H1 (cell line): ENCODE results near the gene MEGF11. TPM values are rescaled to one million over a fixed set of nuclear protein-coding genes. Genes with fewer than 3 reads are reported as not detected.

Source experiments
- CTCF ChIA-PET: fragments of 300-600 bp; sonication (Branson Sonifier 250); formaldehyde crosslinking; loops from one replicate; lab custom pipeline; 2021; ENCODE audit not compliant: partially characterized antibody; lab: Charles Lee
- POLR2A ChIA-PET: fragments of 300-600 bp; sonication (Branson Sonifier 250); formaldehyde crosslinking; loops from one replicate; lab custom pipeline; 2021; ENCODE audit warnings: inconsistent platforms; ENCODE audit not compliant: partially characterized antibody; lab: Charles Lee
- DNase-seq, 2 experiments: peaks; one replicate each; pipeline versions ENCODE4 v3.0.0 to v3.0.0-alpha.2; 2010 to 2022; ENCODE audit warnings: low spot score in 2 of 2, low read depth in 1 of 2, mixed read lengths in 1 of 2
- FAIRE-seq: peaks from 2 replicates; lab custom pipeline; 2011; peaks lifted over from hg19 to GRCh38; lab: Jason Lieb, UNC
- H2AFZ ChIP-seq: 2 replicates; pipeline ENCODE4 v1.8.1; 2012; ENCODE audit warnings: low read length, inconsistent platforms
- H2AK5ac ChIP-seq: 2 replicates; pipeline ENCODE4 v1.6.1; 2013; ENCODE audit warnings: low read depth, low read length
- H2BK120ac ChIP-seq: replicated peaks from 2 replicates; pipeline ENCODE3; 2013; ENCODE audit warnings: low read depth, low read length, inconsistent platforms
- H2BK12ac ChIP-seq: 2 replicates; pipeline ENCODE4 v1.6.1; 2013; ENCODE audit warnings: low read depth, low read length
- H2BK15ac ChIP-seq: 2 replicates; pipeline ENCODE4 v1.6.1; 2013; ENCODE audit warnings: low read length
- H2BK20ac ChIP-seq: 2 replicates; pipeline ENCODE4 v1.6.1; 2013; ENCODE audit warnings: low read length
- H2BK5ac ChIP-seq: 2 replicates; pipeline ENCODE4 v1.6.1; 2013; ENCODE audit warnings: low read depth, low read length
- H3K14ac ChIP-seq: 2 replicates; pipeline ENCODE4 v1.6.1; 2013; ENCODE audit warnings: inconsistent platforms; ENCODE audit not compliant: insufficient read length
- H3K18ac ChIP-seq: 2 replicates; pipeline ENCODE4 v1.6.1; 2013; ENCODE audit warnings: low read length; ENCODE audit errors: extremely low read depth
- H3K23ac ChIP-seq: 2 replicates; pipeline ENCODE4 v1.6.1; 2013; ENCODE audit warnings: inconsistent platforms; ENCODE audit not compliant: insufficient read length
- H3K23me2 ChIP-seq: 2 replicates; pipeline ENCODE4 v1.6.1; 2013; ENCODE audit warnings: low read depth, low read length
- H3K27ac ChIP-seq: 2 replicates; pipeline ENCODE4 v1.6.1; 2011; ENCODE audit warnings: low read depth, low read length, inconsistent platforms
- H3K27me3 ChIP-seq, 4 experiments: replicated peaks in 1 of 4; 1 replicate in 1 of 4; 2 replicates in 3 of 4; pipeline versions ENCODE4 v1.6.1 to v1.8.1; 2011 to 2013; ENCODE audit warnings: low read length in 3 of 4, mild to moderate bottlenecking in 3 of 4, inconsistent platforms in 2 of 4, mixed read lengths in 2 of 4, moderate library complexity in 1 of 4; ENCODE audit not compliant: control insufficient read depth in 3 of 4, insufficient read depth in 3 of 4; ENCODE audit errors: extremely low read depth in 1 of 4
- H3K36me3 ChIP-seq, 4 experiments: 2 replicates each; pipeline versions ENCODE4 v1.6.1 to v1.8.1; 2011 to 2013; ENCODE audit warnings: mild to moderate bottlenecking in 4 of 4, low read length in 3 of 4, moderate library complexity in 2 of 4, control low read depth in 1 of 4, inconsistent platforms in 1 of 4; ENCODE audit not compliant: insufficient read depth in 4 of 4, control insufficient read depth in 2 of 4
- H3K4ac ChIP-seq: replicated peaks from 2 replicates; pipeline ENCODE3; 2013; ENCODE audit warnings: low read length, low read depth, mixed read lengths, inconsistent platforms; ENCODE audit not compliant: insufficient read length
- H3K4me1 ChIP-seq, 4 experiments: replicated peaks in 1 of 4; 1 replicate in 1 of 4; 2 replicates in 3 of 4; pipeline versions ENCODE4 v1.6.1 to v1.8.1; 2011 to 2013; ENCODE audit warnings: low read length in 3 of 4, inconsistent platforms in 2 of 4, mixed read lengths in 1 of 4; ENCODE audit not compliant: insufficient read depth in 4 of 4, control insufficient read depth in 3 of 4
- H3K4me2 ChIP-seq, 2 experiments: 2 replicates each; pipeline versions ENCODE4 v1.6.1 to v1.8.1; 2011 to 2013; ENCODE audit warnings: low read depth in 2 of 2, low read length in 2 of 2, control low read depth in 1 of 2, inconsistent platforms in 1 of 2, mild to moderate bottlenecking in 1 of 2; ENCODE audit not compliant: insufficient read depth in 1 of 2
- H3K4me3 ChIP-seq, 4 experiments: fragments of 200-600, 300-600 bp in 1 of 4; sonication (generic), shearing (Covaris generic), sonication (Bioruptor Twin) in 1 of 4; 2 replicates each; pipeline versions ENCODE4 v1.5.1 to v1.8.1; 2011 to 2016; ENCODE audit warnings: low read length in 4 of 4, low read depth in 3 of 4, control low read depth in 2 of 4, inconsistent platforms in 2 of 4, mild to moderate bottlenecking in 2 of 4, mixed read lengths in 1 of 4, moderate library complexity in 1 of 4; ENCODE audit not compliant: insufficient read depth in 2 of 4; ENCODE audit errors: extremely low read depth in 1 of 4
- H3K56ac ChIP-seq: replicated peaks from 2 replicates; pipeline ENCODE3; 2013; ENCODE audit warnings: low read depth, mild to moderate bottlenecking, mixed read lengths, low read length, inconsistent platforms; ENCODE audit not compliant: insufficient read length
- H3K79me1 ChIP-seq: 2 replicates; pipeline ENCODE4 v1.6.1; 2013; ENCODE audit warnings: low read depth, low read length, control low read depth
- H3K79me2 ChIP-seq, 2 experiments: 2 replicates each; pipeline versions ENCODE4 v1.6.1 to v1.8.1; 2012 to 2013; ENCODE audit warnings: low read length in 2 of 2, mild to moderate bottlenecking in 2 of 2, inconsistent platforms in 1 of 2; ENCODE audit not compliant: insufficient read depth in 2 of 2, control insufficient read depth in 1 of 2
- H3K9ac ChIP-seq, 4 experiments: replicated peaks in 1 of 4; 1 replicate in 1 of 4; 2 replicates in 3 of 4; pipeline versions ENCODE4 v1.6.1 to v1.8.1; 2011 to 2013; ENCODE audit warnings: low read depth in 3 of 4, low read length in 3 of 4, control low read depth in 2 of 4, mild to moderate bottlenecking in 2 of 4, moderate library complexity in 2 of 4, inconsistent platforms in 1 of 4; ENCODE audit errors: extremely low read depth in 1 of 4
- H3K9me3 ChIP-seq, 2 experiments: 2 replicates each; pipeline versions ENCODE4 v1.6.1 to v1.8.1; 2012 to 2013; ENCODE audit warnings: mild to moderate bottlenecking in 2 of 2, moderate library complexity in 2 of 2, control low read depth in 1 of 2, inconsistent platforms in 1 of 2, low read depth in 1 of 2, low read length in 1 of 2, mixed read lengths in 1 of 2; ENCODE audit not compliant: insufficient read depth in 2 of 2
- H4K20me1 ChIP-seq, 2 experiments: replicated peaks in 1 of 2; 2 replicates each; pipeline versions ENCODE3 to v1.8.1; 2011 to 2013; ENCODE audit warnings: inconsistent platforms in 2 of 2, low read length in 2 of 2, mild to moderate bottlenecking in 1 of 2; ENCODE audit not compliant: insufficient read depth in 2 of 2, control insufficient read depth in 1 of 2
- H4K5ac ChIP-seq: 2 replicates; pipeline ENCODE4 v1.6.1; 2013; ENCODE audit warnings: low read length, low read depth, mixed read lengths, inconsistent platforms; ENCODE audit not compliant: insufficient read length
- H4K8ac ChIP-seq: 2 replicates; pipeline ENCODE4 v1.8.0; 2013; ENCODE audit warnings: mild to moderate bottlenecking, moderate library complexity, low read length, inconsistent platforms; ENCODE audit not compliant: insufficient read depth; ENCODE audit errors: extremely low read depth
- H4K91ac ChIP-seq: replicated peaks from 2 replicates; pipeline ENCODE3; 2013; ENCODE audit warnings: low read length, mixed read lengths, inconsistent platforms; ENCODE audit not compliant: insufficient read length
- SAP30 ChIP-seq: fragments of 300-600 bp; sonication (generic); IDR thresholded peaks from 2 replicates; pipeline ENCODE4 v1.7.1; 2012; ENCODE audit warnings: low read length, moderate library complexity, mild to moderate bottlenecking, inconsistent platforms; ENCODE audit not compliant: insufficient read depth, insufficient replicate concordance
- SP1 ChIP-seq: IDR thresholded peaks from 2 replicates; pipeline ENCODE4 v1.6.1; 2011; ENCODE audit warnings: low read depth, low read length
- TAF1 ChIP-seq: IDR thresholded peaks from 2 replicates; pipeline ENCODE4 v1.6.1; 2011; ENCODE audit warnings: mild to moderate bottlenecking, low read depth, low read length
- TAF7 ChIP-seq: optimal IDR thresholded peaks from 2 replicates; pipeline ENCODE3; 2011; ENCODE audit warnings: low read depth, mild to moderate bottlenecking, inconsistent platforms, low read length, moderate library complexity, borderline replicate concordance
- TBP ChIP-seq: IDR thresholded peaks from 2 replicates; pipeline ENCODE4 v1.6.1; 2011; ENCODE audit warnings: low read depth, low read length, improper control_type of control experiment
- WGBS, 2 experiments: shearing (Covaris generic) in 1 of 2; methylation state at CpG; one replicate each; pipeline versions ENCODE4 v1.1.6 to v1.1.7; 2013 to 2015; ENCODE audit warnings: low lambda C conversion rate in 2 of 2, mixed read lengths in 2 of 2, inconsistent platforms in 1 of 2, low coverage in 1 of 2, missing lambda C conversion rate in 1 of 2; ENCODE audit not compliant: insufficient replicate concordance in 2 of 2, insufficient coverage in 1 of 2, insufficient read length in 1 of 2; ENCODE audit errors: extremely low coverage in 1 of 2, missing lambda C conversion rate in 1 of 2; 5-methylcytosine and 5-hydroxymethylcytosine counted together
- polyA plus RNA-seq, 7 experiments: library from polyadenylated mRNA; depleted of rRNA in 3 of 7; stranded (reverse) in 5 of 7; unstranded in 2 of 7; fragments of >200 nt in 5 of 7; fragments of 200-250 nt in 2 of 7; gene quantifications; 1 replicate in 5 of 7; 2 replicates in 1 of 7; 4 replicates in 1 of 7; pipeline versions ENCODE4 v1.2.1 to v1.2.3, GENCODE V29; 2011 to 2013; ENCODE audit warnings: missing spikeins in 2 of 7, mixed read lengths in 2 of 7
- total RNA-seq: library from RNA; stranded (reverse); fragmentation: NEBNext Ultra II Directional; extraction: Animal tissue kit (Norgen Biotek cat#: 25700); gene quantifications from 2 replicates; pipeline ENCODE4 v1.2.1, GENCODE V29; 2021

Gene MEGF11
- total and polyA plus RNA-seq, 2 of the 8 experiments (the other 6 are each of a cell fraction or from before 2014, with no cell fraction given) = 4.4 to 4.8 TPM

GRCh38 chr15:66112388-66112787 lies 141.2 kb downstream of the MEGF11 start:
- no peak overlapping the region for H3K4me2 ChIP-seq
- H2AK5ac ChIP-seq = no peak overlapping the region
- H2BK5ac ChIP-seq = no peak overlapping the region
- H2AFZ ChIP-seq = no peak overlapping the region
- no peaks in the 10 kb centered on the region for H3K23me2 ChIP-seq
- no peaks in the 10 kb centered on the region for H3K36me3 ChIP-seq
- H3K4me3 ChIP-seq = no peak overlapping the region
- no peak overlapping the region for H4K5ac ChIP-seq
- no peak overlapping the region for H3K56ac ChIP-seq
- H3K79me2 ChIP-seq = no peaks in the 10 kb centered on the region
- no peak overlapping the region for H3K18ac ChIP-seq
- H2BK12ac ChIP-seq = no peak overlapping the region
- no peaks in the 10 kb centered on the region for H4K20me1 ChIP-seq
- H4K8ac ChIP-seq = no peak overlapping the region
- no peak for DNase-seq
- CTCF ChIA-PET = interaction anchor here (0.6 to 2.5 kb wide), 5 partner anchors 10 to 1764 kb away, joined by 3 to 8 read pairs (median 4); no protein-coding TSS in a partner anchor
- no peak overlapping the region for H3K9ac ChIP-seq
- H4K91ac ChIP-seq = no peak overlapping the region
- no peak overlapping the region for H3K27ac ChIP-seq
- no peak overlapping the region for H2BK120ac ChIP-seq
- H3K9me3 ChIP-seq = no peaks in the 10 kb centered on the region
- H3K14ac ChIP-seq = no peak overlapping the region
- no peaks in the 10 kb centered on the region for H3K27me3 ChIP-seq
- H3K4ac ChIP-seq = no peak overlapping the region
- POLR2A ChIA-PET = no interaction called here
- no peak for FAIRE-seq
- H3K23ac ChIP-seq = no peak overlapping the region
- WGBS, 2 experiments = 94% methylated on average over 1 of the region's 1 CpG; no CpG with 5 or more reads in 1 of the 2 experiments
- no peak overlapping the region for H2BK20ac ChIP-seq
- H3K4me1 ChIP-seq = peaks cover 0 to 14% (median 7%) of the 10 kb centered on the region in 4 experiments; a peak in 5 of 7 replicates
- no peaks in the 10 kb centered on the region for H3K79me1 ChIP-seq
- H2BK15ac ChIP-seq = no peak overlapping the region
- TF ChIP-seq TAF1 (no peak), SP1 (no peak), SAP30 (no peak), TAF7 (no peak), TBP (no peak)
